Nephron progenitor cell (in vitro differentiated cells): Measurements from ENCODE around the gene PLIN4.

Experiments used
- DNase-seq: peaks from one replicate; pipeline ENCODE4 v3.0.0; 2021
- H3K27ac Mint-ChIP-seq: 2 replicates; pipeline ENCODE4 v1.8.0; 2021; ENCODE audit warnings: mild to moderate bottlenecking, moderate library complexity, mixed read lengths
- H3K27me3 Mint-ChIP-seq: 2 replicates; pipeline ENCODE4 v1.8.0; 2021; ENCODE audit warnings: mild to moderate bottlenecking, low read depth, mixed read lengths; ENCODE audit not compliant: poor library complexity
- H3K36me3 Mint-ChIP-seq: 2 replicates; pipeline ENCODE4 v1.8.0; 2021; ENCODE audit warnings: low read depth, mixed read lengths
- H3K4me1 Mint-ChIP-seq: 2 replicates; pipeline ENCODE4 v1.8.0; 2021; ENCODE audit warnings: mixed read lengths
- H3K4me3 Mint-ChIP-seq: 2 replicates; pipeline ENCODE4 v1.8.0; 2021; ENCODE audit warnings: mild to moderate bottlenecking, moderate library complexity, mixed read lengths
- H3K9me3 Mint-ChIP-seq: 2 replicates; pipeline ENCODE4 v1.8.0; 2021; ENCODE audit warnings: mild to moderate bottlenecking, moderate library complexity, mixed read lengths
- CTCF ChIP-seq: fragments of 200-600 bp; sonication (generic); IDR thresholded peaks from 2 replicates; pipeline ENCODE4 v1.5.0; 2021; ENCODE audit warnings: antibody characterized with exemption

The PLIN4 gene

GRCh38 chr19:4553775-4554174, 35.5 kb upstream of the PLIN4 start:
- no peaks in the 10 kb centered on the region for H3K9me3 Mint-ChIP-seq
- no peak for DNase-seq
- no peak for TF ChIP-seq CTCF
- H3K27ac Mint-ChIP-seq: no peak overlapping the region
- no peak overlapping the region for H3K4me3 Mint-ChIP-seq
- peaks cover 52% of the 10 kb centered on the region for H3K36me3 Mint-ChIP-seq
- H3K4me1 Mint-ChIP-seq: no peaks in the 10 kb centered on the region
- H3K27me3 Mint-ChIP-seq: peaks cover 12% of the 10 kb centered on the region

- no peaks in the 10 kb centered on the region for H3K4me1 Mint-ChIP-seq
- H3K27me3 Mint-ChIP-seq: peaks cover 12% of the 10 kb centered on the region
- DNase-seq: no peak
- TF ChIP-seq CTCF: no peak
- peaks cover 52% of the 10 kb centered on the region for H3K36me3 Mint-ChIP-seq
- H3K4me3 Mint-ChIP-seq: no peak overlapping the region
- H3K27ac Mint-ChIP-seq: no peak overlapping the region
- H3K9me3 Mint-ChIP-seq: no peaks in the 10 kb centered on the region
These were observed 34.9 kb upstream of the PLIN4 start for GRCh38 chr19:4553092-4553695.

GRCh38 chr19:4552525-4552819, 34.2 kb upstream of the PLIN4 start:
- Mint-ChIP-seq H3K4me1 (no peaks in the 10 kb centered on the region), H3K36me3 (peaks cover 52% of the 10 kb centered on the region), H3K9me3 (no peaks in the 10 kb centered on the region), H3K4me3 (no peak overlapping the region), H3K27ac (no peak overlapping the region), H3K27me3 (peaks cover 12% of the 10 kb centered on the region)
- no peak for DNase-seq
- no peak for TF ChIP-seq CTCF

GRCh38 chr19:4550479-4551050, 32.3 kb upstream of the PLIN4 start:
- no peak for DNase-seq
- no peak overlapping the region for H3K4me3 Mint-ChIP-seq
- no peak overlapping the region for H3K27ac Mint-ChIP-seq
- TF ChIP-seq CTCF: no peak
- H3K9me3 Mint-ChIP-seq: no peaks in the 10 kb centered on the region
- H3K4me1 Mint-ChIP-seq: no peaks in the 10 kb centered on the region
- H3K36me3 Mint-ChIP-seq: peaks cover 48% of the 10 kb centered on the region
- H3K27me3 Mint-ChIP-seq: peaks cover 9% of the 10 kb centered on the region

- H3K9me3 Mint-ChIP-seq: no peaks in the 10 kb centered on the region
- DNase-seq: no peak
- peak overlapping the region; percentile 15 for H3K27ac Mint-ChIP-seq
These were observed 31.7 kb upstream of the PLIN4 start for GRCh38 chr19:4550018-4550417.

More at GRCh38 chr19:4550018-4550417, 31.7 kb upstream of the PLIN4 start:
- Mint-ChIP-seq H3K4me3 (no peak overlapping the region), H3K4me1 (no peaks in the 10 kb centered on the region), H3K36me3 (peaks cover 50% of the 10 kb centered on the region), H3K27me3 (peaks cover 12% of the 10 kb centered on the region)
- TF ChIP-seq CTCF: no peak
